ENCODE measurements around the gene RASSF3. TPM values are rescaled to one million over a fixed set of nuclear protein-coding genes. Genes with fewer than 3 reads are reported as not detected.

RASSF3 gene
- total RNA-seq, 4 donors from 2014 or later = 149 to 332 (median 182) TPM

DNA sequence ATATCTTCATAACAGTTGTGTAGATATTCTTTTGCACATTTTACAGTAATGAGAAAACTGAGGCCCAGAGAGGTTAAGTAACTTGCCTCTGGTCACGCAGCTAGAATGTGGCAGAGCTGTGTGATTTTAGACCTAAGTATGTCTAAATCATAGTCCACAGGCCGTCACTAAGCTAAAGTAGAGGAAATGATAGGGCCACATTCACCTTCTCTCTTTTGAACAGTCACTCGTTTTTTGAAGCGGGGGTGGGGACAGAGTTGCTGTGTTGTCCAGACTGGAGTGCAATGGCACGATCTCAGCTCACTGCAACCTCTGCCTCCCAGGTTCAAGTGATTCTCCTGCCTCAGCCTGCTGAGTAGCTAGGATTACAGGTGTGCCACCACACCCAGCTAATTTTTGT, 68.5 kb downstream of the RASSF3 start:
- Histone ChIP-seq H3K4me1 (peaks cover 13 to 99% (median 73%) of the 10 kb centered on the region in 3 donors), H3K27ac (peak overlapping the region; percentile 84 to 93 (median 88)), H3K4me3 (no peak overlapping the region), H3K9me3 (no peaks in the 10 kb centered on the region), H3K27me3 (no peaks in the 10 kb centered on the region), H3K36me3 (no peaks in the 10 kb centered on the region)
- no peak for ATAC-seq
- 83 to 84% methylated on average over 2 to 5 of the region's 5 CpGs for WGBS, 2 donors (ENCODE audit: low coverage in 1 of 2)
- no peak for TF ChIP-seq POLR2A (IDR thresholded peaks at IDR 0.05)
- no peak for TF ChIP-seq POLR2AphosphoS5 (IDR thresholded peaks at IDR 0.05)
- no peak for TF ChIP-seq EP300 (IDR thresholded peaks at IDR 0.05)
- TF ChIP-seq CTCF (IDR thresholded peaks at IDR 0.05) = no peak

DNA sequence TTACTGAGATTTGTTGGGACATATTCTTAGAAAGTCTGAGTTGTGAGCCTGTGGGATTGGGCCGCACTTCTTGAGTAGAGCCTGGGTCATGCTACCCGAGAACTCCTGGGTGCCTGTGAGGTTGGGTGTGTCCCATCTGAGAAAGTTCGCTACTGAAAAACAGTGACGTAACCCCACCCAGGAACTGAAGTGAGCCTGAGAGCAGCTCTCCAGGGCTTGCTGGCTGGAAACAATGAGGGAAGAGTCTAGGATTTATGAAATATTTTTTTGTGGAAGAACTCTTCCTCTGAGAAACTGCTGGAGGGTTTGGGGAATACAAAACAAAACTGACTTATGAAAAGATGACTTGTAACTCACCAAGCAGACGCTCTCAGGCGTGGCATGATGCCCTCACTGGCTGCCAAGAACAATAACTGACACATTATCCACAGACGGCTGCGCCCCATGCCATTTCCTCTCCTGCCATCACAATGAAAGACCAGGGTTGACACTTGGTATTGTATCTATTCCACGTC, 69.2 kb downstream of the RASSF3 start:
- H3K27ac ChIP-seq = peak overlapping the region; percentile 84 to 93 (median 88)
- ATAC-seq = peak; percentile 89
- no peak for TF ChIP-seq CTCF (IDR thresholded peaks at IDR 0.05)
- peak; percentile 26 for TF ChIP-seq POLR2AphosphoS5 (IDR thresholded peaks at IDR 0.05)
- H3K27me3 ChIP-seq = no peaks in the 10 kb centered on the region
- no peaks in the 10 kb centered on the region for H3K9me3 ChIP-seq
- WGBS, 2 donors (ENCODE audit: low coverage in 1 of 2) = 20 to 28% methylated on average over 6 to 9 of the region's 9 CpGs
- H3K36me3 ChIP-seq = no peaks in the 10 kb centered on the region
- H3K4me1 ChIP-seq = peaks cover 11 to 99% (median 66%) of the 10 kb centered on the region in 3 donors
- H3K4me3 ChIP-seq = peak overlapping the region; percentile 23 to 26

DNA sequence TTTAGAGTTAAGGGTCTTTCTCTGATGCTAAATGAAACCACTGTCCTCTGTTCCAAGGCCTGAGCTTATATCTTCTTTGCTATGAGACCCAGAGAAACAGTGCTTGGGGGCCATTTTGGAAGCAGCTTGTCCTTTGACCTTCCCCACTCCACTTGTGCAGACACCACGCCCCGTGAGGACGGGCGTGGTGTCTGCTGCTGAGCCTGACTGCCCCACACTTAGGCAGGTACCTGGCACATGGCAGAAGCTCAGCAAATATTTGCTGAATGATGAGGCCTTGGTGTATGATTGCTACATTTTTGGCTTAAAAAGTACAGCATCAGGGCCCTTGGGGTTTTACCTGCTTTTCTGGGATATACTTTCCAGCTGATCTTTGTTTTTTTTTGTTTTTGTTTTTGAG, 69.9 kb downstream of the RASSF3 start:
- TF ChIP-seq EP300 (IDR thresholded peaks at IDR 0.05) (no peak), POLR2AphosphoS5 (IDR thresholded peaks at IDR 0.05) (no peak), POLR2A (IDR thresholded peaks at IDR 0.05) (no peak), CTCF (IDR thresholded peaks at IDR 0.05) (no peak)
- peak overlapping the region; percentile 84 to 93 (median 88) for H3K27ac ChIP-seq
- no peak for ATAC-seq
- peaks cover 11 to 99% (median 59%) of the 10 kb centered on the region in 3 donors for H3K4me1 ChIP-seq
- no peaks in the 10 kb centered on the region for H3K9me3 ChIP-seq
- 53% methylated on average over 2 of the region's 4 CpGs; no CpG with 5 or more reads in 1 of the 2 donors for WGBS, 2 donors (ENCODE audit: low coverage in 1 of 2)
- no peak overlapping the region for H3K4me3 ChIP-seq
- H3K36me3 ChIP-seq = peaks cover 0 to 5% of the 10 kb centered on the region in 2 donors
- no peaks in the 10 kb centered on the region for H3K27me3 ChIP-seq

DNA sequence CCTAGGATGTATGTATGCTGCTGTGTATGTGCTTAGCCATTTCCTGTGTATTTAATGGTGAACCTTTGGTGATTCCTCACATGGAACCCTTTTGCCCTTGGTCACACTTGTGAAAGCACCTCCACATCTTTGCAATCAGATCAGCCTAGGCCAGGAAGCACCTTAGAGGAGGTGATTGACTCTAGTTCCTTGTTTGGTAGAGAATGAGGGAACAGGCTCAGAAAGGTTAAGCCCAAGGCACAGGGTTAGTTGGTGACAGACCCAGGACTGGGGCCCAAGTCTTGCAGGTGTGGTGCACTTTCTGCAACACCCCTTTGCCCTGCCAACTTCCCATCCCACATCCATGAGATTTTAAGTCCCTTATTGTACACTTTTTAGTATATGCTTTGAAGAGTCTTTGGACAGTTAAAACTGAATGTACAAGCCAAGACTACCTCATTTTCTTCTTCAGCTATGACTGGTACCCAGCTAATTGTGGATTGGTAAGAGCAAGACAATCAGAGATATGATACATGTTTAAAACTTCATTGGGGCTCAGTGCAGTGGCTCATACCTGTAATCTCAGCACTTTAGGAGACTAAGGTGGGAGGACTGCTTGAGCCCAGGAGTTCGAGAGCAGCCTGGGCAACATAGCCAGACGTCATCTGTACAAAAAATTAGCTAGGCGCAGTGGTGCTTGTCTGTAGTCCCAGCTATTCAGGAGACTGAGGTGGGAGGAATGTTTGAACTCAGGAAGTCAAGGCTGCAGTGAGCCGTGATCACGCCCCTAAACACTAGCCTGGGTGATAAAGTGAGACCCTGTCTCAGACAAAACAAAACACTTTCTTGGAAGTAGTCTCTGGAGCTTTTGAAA, 71.1 kb downstream of the RASSF3 start:
- no peaks in the 10 kb centered on the region for H3K27me3 ChIP-seq
- no peak for ATAC-seq
- H3K36me3 ChIP-seq = peaks cover 0 to 16% of the 10 kb centered on the region in 2 donors
- no peaks in the 10 kb centered on the region for H3K9me3 ChIP-seq
- WGBS, 2 donors (ENCODE audit: low coverage in 1 of 2) = 87 to 100% methylated on average over 1 to 3 of the region's 5 CpGs
- H3K27ac ChIP-seq = peak overlapping the region; percentile 62 to 90 (median 84)
- TF ChIP-seq POLR2AphosphoS5 (IDR thresholded peaks at IDR 0.05) (no peak), CTCF (IDR thresholded peaks at IDR 0.05) (no peak), POLR2A (IDR thresholded peaks at IDR 0.05) (no peak), EP300 (IDR thresholded peaks at IDR 0.05) (no peak)
- no peak overlapping the region for H3K4me3 ChIP-seq
- H3K4me1 ChIP-seq = peaks cover 6 to 93% (median 54%) of the 10 kb centered on the region in 3 donors

Data from gastroesophageal sphincter (tissue), 4 donors.